Measurements from ENCODE around the gene CDC42SE2.

GRCh38 chr5:131266370-131267060, 2.7 kb downstream of the CDC42SE2 start:
- TF ChIP-seq CTCF (IDR thresholded peaks at IDR 0.05) (no peak), POLR2A (IDR thresholded peaks at IDR 0.05) (no peak)

Data from adrenal gland (tissue), 5 donors.